DMS53 (cell line): ENCODE data around the gene ORM1.

Experiments used
- DNase-seq: peaks from one replicate; lab custom pipeline; 2025; lab: John Stamatoyannopoulos, UW

Gene ORM1

GRCh38 chr9:114366334-114367128, 43.6 kb downstream of the ORM1 start:
- peak; percentile 19 for DNase-seq

DNA sequence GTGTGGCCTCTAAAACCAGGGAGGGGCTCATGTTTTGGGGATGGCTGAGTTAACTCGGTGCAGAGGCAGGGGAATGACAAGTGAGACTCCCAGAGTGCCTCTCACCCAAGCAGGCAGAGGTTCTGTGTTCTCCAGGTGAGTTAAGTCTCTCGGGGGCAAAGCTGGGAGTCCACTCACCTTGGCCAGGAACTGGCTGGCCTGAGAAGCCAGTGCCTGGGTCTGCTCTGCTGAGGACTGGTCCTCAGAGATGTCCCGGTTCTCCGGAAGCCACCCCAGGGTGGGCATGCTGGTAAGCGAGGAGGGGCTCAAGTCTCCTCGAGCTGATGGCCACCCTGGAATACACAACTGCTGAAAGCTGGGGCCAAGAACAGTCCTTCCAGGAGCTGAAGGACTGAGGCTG, 44.5 kb downstream of the ORM1 start:
- no peak for DNase-seq

DNA sequence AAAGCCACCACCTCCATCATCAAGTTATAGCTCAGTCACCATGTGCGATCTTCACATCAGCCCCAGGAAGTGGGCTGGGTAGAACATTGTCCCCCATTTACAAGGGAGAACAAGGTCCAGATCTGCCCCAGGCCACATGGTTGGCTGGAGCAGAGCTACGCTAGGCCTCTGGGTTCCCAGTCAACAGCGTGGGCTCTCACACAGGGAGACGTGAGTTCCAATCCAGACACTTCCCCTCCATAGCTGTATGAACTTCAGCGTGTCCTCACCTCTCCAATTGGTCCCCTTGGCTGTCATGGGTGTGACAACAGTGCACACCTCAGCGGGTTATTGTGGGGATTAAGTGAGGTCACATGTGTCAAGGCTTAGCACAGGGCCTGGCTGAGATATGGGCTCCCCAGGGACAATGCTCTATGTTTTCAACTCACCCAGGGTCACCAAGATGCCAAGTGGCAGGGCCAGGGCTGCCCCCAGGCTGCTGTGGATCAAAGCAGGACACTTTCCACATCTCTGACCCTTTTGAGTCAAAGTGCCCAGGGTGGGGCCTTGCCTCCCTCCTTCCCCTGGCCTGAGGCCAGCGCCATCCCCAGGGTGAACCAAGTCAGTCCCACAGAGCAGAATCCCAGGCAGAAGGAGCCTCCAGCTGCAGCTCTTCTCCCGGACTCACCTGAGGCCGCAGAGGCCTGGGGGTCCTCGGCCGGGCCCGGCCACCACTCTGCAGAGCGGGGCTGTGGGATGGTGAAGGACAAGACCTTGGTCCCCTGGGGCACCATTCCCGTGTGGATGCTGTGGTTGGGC, 45.1 kb downstream of the ORM1 start:
- DNase-seq = no peak

DNA sequence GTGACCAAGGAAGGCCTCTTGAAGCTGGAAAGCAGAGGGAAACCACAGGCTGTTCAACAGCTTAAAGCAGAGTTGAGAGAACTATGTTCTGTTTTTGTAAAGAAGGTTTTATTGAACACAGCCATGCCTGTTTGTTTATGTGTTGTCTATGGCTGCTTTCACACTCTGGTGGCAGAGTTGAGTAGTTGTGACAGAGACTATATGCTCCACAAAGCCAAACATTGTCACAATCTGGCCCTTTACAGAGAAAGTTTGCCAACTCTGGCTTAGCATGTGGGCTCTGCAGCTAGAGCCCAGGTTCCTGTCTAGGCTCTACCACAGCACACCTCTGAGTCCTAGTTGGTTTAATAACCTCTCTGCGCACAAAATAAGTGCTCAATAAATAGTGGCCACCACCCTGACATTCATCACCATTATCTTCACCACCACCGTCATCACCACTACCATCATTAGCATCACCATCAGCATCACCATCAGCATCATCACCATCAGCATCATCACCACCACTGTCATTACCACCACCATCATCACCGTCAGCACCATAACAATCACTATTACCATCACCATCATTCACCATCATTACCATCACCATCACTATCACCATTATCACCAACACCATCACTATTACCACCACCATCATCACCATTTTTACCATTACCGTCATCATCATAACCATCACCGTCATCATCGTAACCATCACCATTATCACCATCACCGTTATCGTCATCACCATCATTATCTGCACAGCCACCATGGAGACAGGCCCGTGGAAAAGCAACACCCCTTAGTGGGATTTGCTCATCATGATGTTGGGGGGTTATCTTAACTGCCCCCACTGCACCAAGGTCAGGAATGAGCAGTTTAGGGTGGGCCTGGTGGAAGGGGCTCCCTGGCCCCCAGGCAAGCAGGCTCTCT, 46.6 kb downstream of the ORM1 start:
- no peak for DNase-seq

- no peak for DNase-seq
Measured at GRCh38 chr9:114370251-114370967, 47.5 kb downstream of the ORM1 start.

- DNase-seq = no peak
Measured at GRCh38 chr9:114370968-114371320, 48.0 kb downstream of the ORM1 start.

DNA sequence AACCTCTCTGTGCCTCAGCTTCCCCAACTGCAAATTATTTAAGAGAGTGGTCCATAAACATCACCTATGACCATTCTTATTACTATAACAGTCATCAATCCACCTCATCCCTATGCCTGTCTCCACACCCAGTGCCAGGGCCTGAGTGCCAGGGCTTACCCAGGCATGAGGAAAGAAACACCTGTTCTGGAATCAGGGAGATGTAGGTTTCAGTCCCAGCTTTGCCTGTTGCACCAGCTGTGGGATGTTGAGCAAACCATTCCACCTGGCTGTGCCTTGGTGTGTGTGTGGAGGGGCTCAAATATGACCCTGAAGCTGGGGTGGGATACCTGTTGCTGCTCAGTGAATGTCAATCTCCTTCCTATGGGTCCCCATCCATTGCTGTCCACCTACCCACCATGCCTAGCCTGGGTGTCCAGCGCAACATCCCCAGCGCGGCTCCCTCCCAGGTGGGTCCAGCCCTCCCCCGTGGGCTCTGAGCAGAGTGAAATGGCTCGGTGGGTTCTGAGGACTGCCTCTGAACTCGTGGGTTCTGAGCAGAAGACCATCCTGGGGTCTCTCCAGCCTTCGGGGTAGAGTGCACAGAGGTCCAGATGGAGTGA, 48.5 kb downstream of the ORM1 start:
- no peak for DNase-seq

GRCh38 chr9:114371973-114372917, 49.3 kb downstream of the ORM1 start:
- no peak for DNase-seq

DNA sequence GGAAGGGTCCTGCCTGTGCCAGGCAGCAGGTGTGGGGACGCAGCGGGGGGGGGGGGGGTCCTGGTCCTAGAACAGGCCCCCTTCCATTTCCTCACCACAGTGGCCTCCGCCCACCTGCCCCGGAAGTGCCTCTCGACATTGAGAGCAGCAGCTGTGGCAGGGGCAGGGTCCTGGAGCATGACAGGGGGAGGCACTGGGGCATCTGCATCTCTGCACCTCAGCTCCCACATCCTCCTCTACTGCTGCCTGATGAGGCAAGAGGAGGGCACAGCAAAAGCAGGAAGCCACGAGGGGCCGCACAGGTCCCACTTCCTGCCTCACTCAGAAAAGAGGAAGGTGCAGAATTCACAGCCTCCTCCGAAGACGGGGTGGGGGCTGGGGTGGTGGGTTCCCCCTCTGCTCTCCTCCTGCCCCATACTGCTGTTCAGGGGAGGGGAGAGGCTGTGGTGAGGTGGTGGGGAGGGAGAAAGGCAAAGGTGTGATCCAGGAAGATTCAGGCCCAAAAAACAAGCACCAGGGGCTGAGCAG, 50.1 kb downstream of the ORM1 start:
- no peak for DNase-seq

- DNase-seq = no peak
Measured at GRCh38 chr9:114373960-114374730, 51.2 kb downstream of the ORM1 start.

GRCh38 chr9:114374936-114375335, 52.0 kb downstream of the ORM1 start:
- DNase-seq = no peak

GRCh38 chr9:114375386-114376175, 52.7 kb downstream of the ORM1 start:
- DNase-seq = no peak
